ENCODE measurements around the gene DECR2.

DNA sequence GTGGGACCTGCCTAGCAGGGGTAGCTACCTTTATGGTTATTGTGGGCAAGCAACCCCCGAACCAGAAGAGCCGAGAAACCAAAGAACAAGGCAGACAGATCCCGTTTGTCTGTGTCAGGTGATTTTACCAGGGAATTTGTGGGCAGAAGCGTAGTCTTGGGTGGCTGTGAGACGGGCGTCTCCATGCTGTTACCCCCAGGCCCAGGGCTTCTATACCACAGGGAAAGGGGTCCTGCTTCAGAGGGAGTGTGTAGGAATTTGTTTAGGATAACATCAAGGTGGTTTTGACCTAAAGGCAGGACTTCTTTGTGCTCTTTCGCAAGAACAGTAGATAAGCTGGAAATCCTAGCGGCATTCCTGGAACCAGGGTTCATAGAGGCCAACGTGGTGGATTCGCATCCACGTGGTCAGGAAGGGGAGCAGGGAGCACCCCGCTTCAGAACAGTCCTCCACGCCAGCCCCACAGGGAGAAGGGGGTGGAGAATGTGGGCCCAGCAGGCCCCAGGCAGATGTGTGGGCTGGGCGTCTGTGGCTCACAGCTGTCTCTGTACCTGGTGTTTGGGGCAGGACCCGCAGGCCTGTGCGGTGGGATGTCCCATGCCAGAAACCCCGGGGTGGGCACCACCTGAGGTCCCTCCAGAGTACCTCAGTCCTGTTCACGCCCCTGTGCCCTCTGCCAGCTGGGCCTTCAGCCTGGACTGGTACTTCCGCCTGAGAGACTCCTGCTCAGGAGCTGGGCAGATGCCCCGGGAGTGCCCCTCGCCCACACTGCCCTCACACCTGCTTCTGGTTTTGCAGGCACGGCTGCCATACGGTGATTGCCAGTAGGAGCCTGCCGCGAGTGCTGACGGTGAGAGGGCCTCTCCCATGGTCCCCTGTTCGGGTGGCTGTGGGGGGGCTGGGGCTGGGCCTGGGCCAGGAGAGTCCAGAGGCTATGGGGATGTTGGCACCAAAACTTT lies 4.1 kb downstream of the DECR2 start:
- TF ChIP-seq, protein P1, sequence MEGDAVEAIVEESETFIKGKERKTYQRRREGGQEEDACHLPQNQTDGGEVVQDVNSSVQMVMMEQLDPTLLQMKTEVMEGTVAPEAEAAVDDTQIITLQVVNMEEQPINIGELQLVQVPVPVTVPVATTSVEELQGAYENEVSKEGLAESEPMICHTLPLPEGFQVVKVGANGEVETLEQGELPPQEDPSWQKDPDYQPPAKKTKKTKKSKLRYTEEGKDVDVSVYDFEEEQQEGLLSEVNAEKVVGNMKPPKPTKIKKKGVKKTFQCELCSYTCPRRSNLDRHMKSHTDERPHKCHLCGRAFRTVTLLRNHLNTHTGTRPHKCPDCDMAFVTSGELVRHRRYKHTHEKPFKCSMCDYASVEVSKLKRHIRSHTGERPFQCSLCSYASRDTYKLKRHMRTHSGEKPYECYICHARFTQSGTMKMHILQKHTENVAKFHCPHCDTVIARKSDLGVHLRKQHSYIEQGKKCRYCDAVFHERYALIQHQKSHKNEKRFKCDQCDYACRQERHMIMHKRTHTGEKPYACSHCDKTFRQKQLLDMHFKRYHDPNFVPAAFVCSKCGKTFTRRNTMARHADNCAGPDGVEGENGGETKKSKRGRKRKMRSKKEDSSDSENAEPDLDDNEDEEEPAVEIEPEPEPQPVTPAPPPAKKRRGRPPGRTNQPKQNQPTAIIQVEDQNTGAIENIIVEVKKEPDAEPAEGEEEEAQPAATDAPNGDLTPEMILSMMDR (IDR thresholded peaks at IDR 0.05), result no peak
- no peak for TF ChIP-seq POLR2A (IDR thresholded peaks at IDR 0.05)

All from thyroid gland (tissue), 4 donors.